ENCODE measurements around the gene COMTD1.
A peak's percentile ranks its signal among the peaks of the same experiment; 100 is the strongest.

Gene COMTD1

DNA sequence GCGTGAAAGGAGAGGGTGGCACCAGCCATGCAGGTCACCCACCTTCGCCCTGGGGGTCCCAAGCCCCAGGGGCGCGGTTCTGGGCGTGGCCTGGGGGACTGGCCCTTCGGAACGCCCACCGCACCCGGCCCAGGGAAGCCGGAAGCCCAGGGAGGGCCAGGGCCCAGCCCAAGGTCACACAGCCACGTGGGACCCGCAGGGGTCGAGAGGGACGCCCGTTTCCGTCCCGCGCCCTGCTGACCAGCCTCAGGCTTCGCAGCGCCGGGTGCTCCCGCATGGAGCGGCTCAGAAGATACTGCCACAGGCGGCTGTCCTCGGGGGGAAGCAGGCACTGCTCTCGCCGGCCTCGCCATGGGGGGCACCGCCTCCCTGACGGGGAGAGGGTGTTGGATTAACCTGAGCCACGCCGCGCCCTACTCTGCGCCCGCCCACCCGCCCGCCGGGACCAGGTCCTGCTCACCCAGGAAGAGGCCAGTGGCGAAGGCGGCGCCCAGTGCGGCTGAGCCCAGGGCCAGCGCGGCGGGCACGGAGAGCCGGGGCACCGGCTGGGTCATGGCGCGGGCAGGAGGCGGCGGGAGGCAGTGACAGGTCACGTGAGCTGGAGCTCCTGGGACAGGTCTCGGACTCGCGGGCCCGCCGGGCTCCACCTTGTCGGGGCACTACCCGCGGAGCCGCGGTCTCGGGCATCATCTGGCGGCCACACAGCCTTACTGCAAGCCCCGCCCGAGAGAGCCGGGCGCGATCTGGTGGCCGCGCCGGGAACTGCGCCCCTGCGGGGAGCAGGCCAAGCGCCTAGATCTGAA, at the start of gene COMTD1:
COMTD1 (minus strand) TSS at position 583 of the 803 bp plus-strand sequence; CDS start at position 554, 29 bp downstream.
- peaks cover 26% of the 10 kb centered on the region for H3K4me1 Mint-ChIP-seq (ENCODE audit: low read depth)
- no peaks in the 10 kb centered on the region for H3K9me3 Mint-ChIP-seq
- peak within 1 kb of the TSS; percentile 82 for H3K4me3 Mint-ChIP-seq
- peak; percentile 97 for DNase-seq
- peaks cover 34% of the 10 kb centered on the region for H3K36me3 Mint-ChIP-seq (ENCODE audit: low read depth)
- peak within 1 kb of the TSS; percentile 90 for H3K27ac Mint-ChIP-seq
- H3K27me3 Mint-ChIP-seq, result no peaks in the 10 kb centered on the region

DNA sequence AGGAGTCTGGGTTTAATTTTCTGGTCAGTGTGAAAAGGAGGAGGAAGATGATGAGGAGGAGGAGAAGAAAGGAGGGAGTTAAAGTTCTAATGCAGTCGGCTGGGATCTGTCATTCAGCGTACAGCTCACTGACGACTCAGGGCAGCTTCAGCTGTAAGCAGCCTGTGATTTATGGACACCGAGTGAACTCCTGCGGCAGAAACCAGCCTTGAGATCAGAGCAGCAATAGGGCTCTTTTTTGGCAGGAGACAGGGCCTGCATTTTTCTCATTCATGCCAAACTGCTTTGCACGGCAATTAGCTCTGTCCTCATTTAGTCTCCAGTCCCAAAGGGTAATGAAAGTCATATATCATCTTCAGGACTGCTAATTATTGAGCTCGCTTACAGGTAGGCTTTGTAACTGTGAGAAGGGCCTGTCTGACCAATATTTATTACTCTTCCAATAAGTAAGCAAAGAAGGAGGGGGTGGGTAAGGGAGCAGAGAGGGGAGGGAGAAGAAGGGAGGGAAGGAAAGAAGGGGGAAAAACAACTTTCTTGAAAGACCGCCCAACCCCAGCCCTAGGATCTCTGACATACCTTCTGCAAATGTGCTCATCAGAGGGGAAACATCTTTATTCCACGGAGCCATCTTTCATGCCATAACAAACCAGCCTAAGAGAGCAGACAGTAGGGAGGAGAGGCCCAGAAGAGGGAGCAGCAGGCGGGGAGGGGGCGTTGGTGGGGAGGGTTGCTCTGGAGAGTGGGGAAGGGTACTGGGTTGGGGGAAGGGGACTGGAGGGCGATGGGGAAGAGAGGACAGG, 48.1 kb upstream of the COMTD1 start:
- Mint-ChIP-seq H3K27me3 (peaks cover 41% of the 10 kb centered on the region), H3K4me1 (ENCODE audit: low read depth) (no peaks in the 10 kb centered on the region), H3K36me3 (ENCODE audit: low read depth) (no peaks in the 10 kb centered on the region), H3K9me3 (no peaks in the 10 kb centered on the region), H3K27ac (no peak overlapping the region), H3K4me3 (no peak overlapping the region)
- DNase-seq, result no peak

DNA sequence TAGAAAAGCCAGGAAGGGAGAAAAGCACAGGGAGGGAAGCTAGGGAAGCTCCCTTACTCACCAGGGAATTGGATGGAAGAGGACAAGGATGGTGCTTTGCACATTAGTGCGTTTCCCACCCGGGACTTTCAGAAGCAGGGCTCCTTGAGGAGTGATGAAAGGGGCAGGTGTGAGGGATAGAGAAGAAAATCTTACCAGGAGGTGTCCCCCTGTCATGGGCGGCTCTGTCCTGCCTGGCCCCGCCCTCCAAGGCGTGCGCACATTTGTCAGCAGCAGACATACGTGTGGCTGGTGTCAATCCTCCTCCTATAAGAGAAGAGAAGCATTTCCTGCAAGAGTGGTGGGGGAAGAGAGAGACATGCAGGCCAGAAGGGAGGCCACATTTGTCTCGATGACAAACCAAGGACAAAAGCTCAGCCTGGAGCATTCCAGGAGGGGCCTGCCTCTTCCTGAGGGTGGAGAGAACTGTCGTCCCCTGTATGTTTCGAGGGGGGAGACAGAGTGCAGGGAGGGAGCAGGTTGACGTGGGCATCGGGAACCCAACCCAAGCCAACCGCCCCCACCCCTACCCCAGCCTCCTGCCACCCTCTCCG, 47.4 kb upstream of the COMTD1 start:
- Mint-ChIP-seq H3K27me3 (peaks cover 42% of the 10 kb centered on the region), H3K4me3 (no peak overlapping the region), H3K36me3 (ENCODE audit: low read depth) (no peaks in the 10 kb centered on the region), H3K27ac (no peak overlapping the region), H3K4me1 (ENCODE audit: low read depth) (no peaks in the 10 kb centered on the region), H3K9me3 (no peaks in the 10 kb centered on the region)
- no peak for DNase-seq

DNA sequence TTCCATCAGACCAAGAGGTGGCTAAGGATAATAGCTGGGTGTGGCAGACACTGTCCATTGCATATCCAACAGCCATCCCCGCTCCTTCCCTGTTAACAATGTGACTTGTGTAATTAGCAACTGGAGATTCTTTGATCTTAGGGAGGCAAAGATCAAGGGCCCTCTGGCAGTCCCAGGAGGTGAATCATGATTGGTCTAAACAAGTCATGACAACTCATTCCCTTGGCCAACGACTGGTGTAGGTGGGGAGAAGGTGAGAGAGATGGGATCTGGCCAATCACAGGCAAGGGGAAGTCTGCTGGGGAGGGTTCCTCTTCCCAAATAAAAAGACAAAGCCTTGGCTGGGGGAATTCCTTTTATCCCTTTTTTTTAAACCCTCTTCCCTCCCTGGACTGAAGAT, 46.2 kb upstream of the COMTD1 start:
- Mint-ChIP-seq H3K4me1 (ENCODE audit: low read depth) (no peaks in the 10 kb centered on the region), H3K9me3 (no peaks in the 10 kb centered on the region), H3K4me3 (no peak overlapping the region), H3K27ac (no peak overlapping the region), H3K27me3 (peaks cover 34% of the 10 kb centered on the region), H3K36me3 (ENCODE audit: low read depth) (no peaks in the 10 kb centered on the region)
- no peak for DNase-seq

DNA sequence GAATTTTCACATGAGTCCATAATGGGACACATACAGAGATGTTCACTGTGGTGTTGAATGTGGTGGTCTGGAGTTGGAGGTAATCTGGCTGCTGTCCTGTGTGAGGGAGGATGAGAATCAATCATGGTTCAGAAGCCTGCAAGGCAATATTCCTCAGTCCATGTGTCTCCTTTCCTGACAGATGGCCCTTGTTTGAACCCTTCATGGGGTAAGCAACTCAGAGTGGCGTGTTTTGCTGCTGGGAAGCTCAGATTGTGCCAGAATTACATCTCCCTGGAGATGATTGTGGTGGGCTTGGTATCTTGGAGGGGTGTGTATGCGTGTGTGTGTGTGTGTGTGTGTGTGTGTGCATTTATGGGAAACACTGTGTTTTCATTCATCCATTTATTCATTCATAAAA, 44.5 kb upstream of the COMTD1 start:
- Mint-ChIP-seq H3K9me3 (no peaks in the 10 kb centered on the region), H3K27me3 (peaks cover 36% of the 10 kb centered on the region), H3K36me3 (ENCODE audit: low read depth) (no peaks in the 10 kb centered on the region), H3K4me3 (no peak overlapping the region), H3K4me1 (ENCODE audit: low read depth) (no peaks in the 10 kb centered on the region), H3K27ac (no peak overlapping the region)
- DNase-seq, result no peak

DNA sequence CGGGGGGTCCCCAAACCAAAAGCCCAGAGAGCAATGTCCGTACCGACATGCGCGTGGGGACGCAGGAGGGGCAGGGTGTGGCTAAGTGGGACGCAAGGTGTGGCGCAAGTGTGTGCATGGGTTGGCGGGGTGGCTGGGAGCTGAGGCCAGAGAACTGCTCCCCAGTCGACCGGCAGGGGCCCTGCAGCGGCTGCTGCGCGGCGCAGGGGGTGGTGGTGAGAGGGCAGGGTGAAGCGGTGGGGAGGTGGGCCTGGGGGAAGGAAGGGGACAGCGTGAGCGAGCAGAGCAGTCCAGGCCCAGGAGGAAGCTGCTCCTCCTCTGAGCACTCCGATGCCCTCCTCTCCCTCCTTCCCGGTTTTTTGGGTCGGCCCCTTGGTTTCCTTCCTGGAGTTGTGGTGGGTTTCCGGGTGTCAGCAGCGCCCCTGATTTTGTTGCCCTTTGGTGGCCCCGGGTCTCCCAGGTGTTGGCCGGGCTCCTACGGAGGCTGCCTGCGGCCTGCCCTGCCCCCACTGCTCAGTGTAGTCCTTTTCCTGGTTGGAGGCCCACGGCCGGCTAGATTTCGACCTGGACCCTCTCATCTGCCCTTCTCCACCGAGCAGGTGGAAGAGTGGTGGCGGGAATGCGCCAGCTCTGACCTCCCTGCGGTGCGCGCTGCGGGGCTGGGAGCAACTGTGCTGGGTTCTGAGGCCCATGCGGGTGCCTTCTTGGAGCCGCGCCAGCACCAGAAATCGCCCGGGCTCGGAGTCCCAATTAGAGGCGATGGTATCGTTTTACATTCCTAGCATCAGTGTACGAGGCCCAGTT, 40.5 kb upstream of the COMTD1 start:
- H3K27me3 Mint-ChIP-seq, result peaks cover 17% of the 10 kb centered on the region
- H3K36me3 Mint-ChIP-seq (ENCODE audit: low read depth), result no peaks in the 10 kb centered on the region
- no peak overlapping the region for H3K4me3 Mint-ChIP-seq
- H3K27ac Mint-ChIP-seq, result no peak overlapping the region
- no peaks in the 10 kb centered on the region for H3K4me1 Mint-ChIP-seq (ENCODE audit: low read depth)
- DNase-seq, result no peak
- H3K9me3 Mint-ChIP-seq, result no peaks in the 10 kb centered on the region

DNA sequence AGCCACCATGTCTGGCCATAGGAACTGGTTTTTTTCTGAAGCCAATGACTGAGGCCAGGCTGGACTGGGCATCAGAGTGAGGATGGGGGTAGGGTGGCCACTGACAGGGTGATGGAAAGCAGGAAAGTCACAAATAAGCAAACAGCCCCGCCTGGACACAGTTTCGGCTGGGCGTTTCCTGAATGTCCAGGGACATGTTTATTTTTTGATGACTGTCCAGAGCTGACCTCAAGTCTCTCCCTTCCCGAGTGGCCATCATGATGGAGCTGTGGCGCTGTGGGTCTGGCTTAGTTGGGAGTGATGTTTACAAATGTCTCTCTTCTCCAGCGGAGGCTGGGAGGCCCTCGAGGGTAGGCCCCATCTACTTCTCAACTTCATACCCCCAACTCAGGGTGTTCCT, 37.1 kb upstream of the COMTD1 start:
- H3K4me3 Mint-ChIP-seq, result no peak overlapping the region
- H3K36me3 Mint-ChIP-seq (ENCODE audit: low read depth), result no peaks in the 10 kb centered on the region
- no peaks in the 10 kb centered on the region for H3K4me1 Mint-ChIP-seq (ENCODE audit: low read depth)
- H3K27ac Mint-ChIP-seq, result no peak overlapping the region
- no peaks in the 10 kb centered on the region for H3K9me3 Mint-ChIP-seq
- peaks cover 5% of the 10 kb centered on the region for H3K27me3 Mint-ChIP-seq
- no peak for DNase-seq

DNA sequence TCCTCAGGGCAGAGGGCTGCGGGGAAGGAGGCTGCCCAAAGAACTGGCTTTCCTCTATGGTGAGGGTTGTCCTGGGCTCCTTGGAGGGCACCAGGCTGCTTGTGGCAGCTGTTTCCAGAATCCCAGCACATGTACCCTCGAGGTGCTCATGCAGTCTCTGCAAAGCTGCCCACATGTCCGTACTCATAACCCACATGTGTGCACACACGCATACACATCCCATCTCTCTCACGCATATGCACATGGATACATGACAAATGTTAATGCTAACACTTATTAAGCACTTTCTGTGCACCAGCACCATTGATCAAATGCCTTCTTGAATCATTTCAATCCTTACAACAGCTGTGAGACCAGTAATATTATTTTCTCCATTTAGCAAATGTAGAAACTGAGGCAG, 36.3 kb upstream of the COMTD1 start:
- Mint-ChIP-seq H3K4me3 (no peak overlapping the region), H3K36me3 (ENCODE audit: low read depth) (no peaks in the 10 kb centered on the region), H3K4me1 (ENCODE audit: low read depth) (no peaks in the 10 kb centered on the region), H3K9me3 (no peaks in the 10 kb centered on the region), H3K27ac (no peak overlapping the region), H3K27me3 (peaks cover 5% of the 10 kb centered on the region)
- no peak for DNase-seq

DNA sequence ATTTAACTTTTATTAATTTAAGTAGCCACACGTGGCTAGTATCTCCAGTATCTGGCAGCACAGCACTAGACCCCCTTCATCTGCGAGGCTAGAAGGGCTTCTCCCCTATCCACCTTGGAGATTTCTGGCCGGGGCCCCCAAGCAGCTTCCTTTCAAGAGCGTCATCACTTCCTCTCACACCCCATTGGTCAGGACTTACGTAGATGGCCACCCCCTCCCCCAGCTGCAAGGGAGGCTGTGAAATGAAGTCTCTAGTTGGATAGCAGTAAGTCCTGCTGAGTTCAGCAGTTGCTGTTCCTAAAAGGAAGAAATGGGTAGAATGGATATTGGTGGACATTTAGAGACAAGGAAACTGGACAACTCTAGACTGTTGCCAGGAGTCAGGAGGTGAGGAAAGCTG, 33.8 kb upstream of the COMTD1 start:
- no peaks in the 10 kb centered on the region for H3K36me3 Mint-ChIP-seq (ENCODE audit: low read depth)
- H3K27ac Mint-ChIP-seq, result no peak overlapping the region
- no peaks in the 10 kb centered on the region for H3K27me3 Mint-ChIP-seq
- no peaks in the 10 kb centered on the region for H3K9me3 Mint-ChIP-seq
- H3K4me1 Mint-ChIP-seq (ENCODE audit: low read depth), result no peaks in the 10 kb centered on the region
- DNase-seq, result no peak
- H3K4me3 Mint-ChIP-seq, result no peak overlapping the region

DNA sequence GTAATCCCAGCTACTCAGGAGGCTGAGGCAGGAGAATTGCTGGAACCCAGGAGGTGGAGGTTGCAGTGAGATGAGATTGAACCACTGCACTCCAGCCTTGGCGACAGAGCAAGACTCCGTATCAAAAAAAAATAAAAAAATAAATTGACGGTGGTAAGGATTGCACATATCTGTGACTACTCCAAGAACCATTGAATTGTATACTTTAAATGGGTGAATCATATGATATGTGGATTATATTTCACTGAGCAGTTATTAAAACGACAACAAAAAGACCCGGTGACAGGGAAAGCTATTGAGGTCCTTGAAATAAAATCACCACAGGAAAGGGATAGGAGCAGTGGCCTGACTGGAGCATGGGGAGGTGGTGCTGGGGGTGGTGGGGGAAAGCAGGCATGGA, 31.2 kb upstream of the COMTD1 start:
- no peak overlapping the region for H3K4me3 Mint-ChIP-seq

DNA sequence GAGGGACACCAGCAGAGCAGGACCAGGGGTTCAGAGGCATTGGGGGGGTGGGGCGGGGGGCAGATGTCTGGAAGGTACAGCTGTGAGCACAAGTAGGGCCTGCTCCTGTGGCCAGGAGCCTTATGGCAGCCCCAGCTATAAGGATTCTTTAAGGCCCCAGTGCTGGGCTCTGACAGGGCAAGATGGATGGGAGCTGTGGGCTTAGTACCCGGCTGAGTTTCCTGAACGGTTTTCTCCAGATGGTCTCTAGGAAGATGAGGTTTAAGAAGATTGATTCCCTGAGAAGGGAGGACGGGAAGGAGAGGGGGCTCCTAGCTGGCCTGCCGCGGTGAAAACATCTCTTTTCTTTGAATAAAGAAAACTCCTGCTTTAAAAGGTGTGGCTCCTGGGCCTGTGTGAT, 30.1 kb upstream of the COMTD1 start:
- no peak for DNase-seq
- Mint-ChIP-seq H3K27me3 (no peaks in the 10 kb centered on the region), H3K4me3 (no peak overlapping the region), H3K36me3 (ENCODE audit: low read depth) (no peaks in the 10 kb centered on the region), H3K4me1 (ENCODE audit: low read depth) (no peaks in the 10 kb centered on the region), H3K27ac (no peak overlapping the region), H3K9me3 (no peaks in the 10 kb centered on the region)

More for the DNA sequence above, 31.2 kb upstream of the COMTD1 start:
- no peak for DNase-seq
- H3K4me1 Mint-ChIP-seq (ENCODE audit: low read depth), result no peaks in the 10 kb centered on the region
- H3K9me3 Mint-ChIP-seq, result no peaks in the 10 kb centered on the region
- no peaks in the 10 kb centered on the region for H3K36me3 Mint-ChIP-seq (ENCODE audit: low read depth)
- no peak overlapping the region for H3K27ac Mint-ChIP-seq
- no peaks in the 10 kb centered on the region for H3K27me3 Mint-ChIP-seq

DNA sequence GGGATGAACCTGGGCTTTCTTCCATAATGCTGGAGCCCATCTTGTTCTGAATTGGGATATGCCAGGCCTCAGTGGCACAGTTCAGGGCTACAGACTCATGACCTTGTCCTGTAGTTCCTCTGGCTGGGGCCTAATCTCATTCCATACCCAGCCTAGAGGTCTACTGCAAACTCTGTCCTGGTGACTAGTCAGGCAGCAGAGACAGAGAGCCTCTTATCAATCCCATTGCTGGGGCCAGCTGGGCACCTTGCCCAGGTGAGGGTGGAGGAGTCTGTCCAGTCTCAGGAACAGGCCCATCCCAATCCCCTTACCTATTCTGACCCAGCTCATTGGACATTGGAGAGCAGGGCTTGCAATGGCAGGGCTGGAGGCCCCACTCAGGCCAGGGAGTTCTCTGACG, 28.0 kb upstream of the COMTD1 start:
- no peak overlapping the region for H3K4me3 Mint-ChIP-seq
- H3K36me3 Mint-ChIP-seq (ENCODE audit: low read depth), result no peaks in the 10 kb centered on the region
- H3K9me3 Mint-ChIP-seq, result peaks cover 6% of the 10 kb centered on the region
- no peak for DNase-seq
- no peak overlapping the region for H3K27ac Mint-ChIP-seq
- H3K27me3 Mint-ChIP-seq, result no peaks in the 10 kb centered on the region
- H3K4me1 Mint-ChIP-seq (ENCODE audit: low read depth), result no peaks in the 10 kb centered on the region

DNA sequence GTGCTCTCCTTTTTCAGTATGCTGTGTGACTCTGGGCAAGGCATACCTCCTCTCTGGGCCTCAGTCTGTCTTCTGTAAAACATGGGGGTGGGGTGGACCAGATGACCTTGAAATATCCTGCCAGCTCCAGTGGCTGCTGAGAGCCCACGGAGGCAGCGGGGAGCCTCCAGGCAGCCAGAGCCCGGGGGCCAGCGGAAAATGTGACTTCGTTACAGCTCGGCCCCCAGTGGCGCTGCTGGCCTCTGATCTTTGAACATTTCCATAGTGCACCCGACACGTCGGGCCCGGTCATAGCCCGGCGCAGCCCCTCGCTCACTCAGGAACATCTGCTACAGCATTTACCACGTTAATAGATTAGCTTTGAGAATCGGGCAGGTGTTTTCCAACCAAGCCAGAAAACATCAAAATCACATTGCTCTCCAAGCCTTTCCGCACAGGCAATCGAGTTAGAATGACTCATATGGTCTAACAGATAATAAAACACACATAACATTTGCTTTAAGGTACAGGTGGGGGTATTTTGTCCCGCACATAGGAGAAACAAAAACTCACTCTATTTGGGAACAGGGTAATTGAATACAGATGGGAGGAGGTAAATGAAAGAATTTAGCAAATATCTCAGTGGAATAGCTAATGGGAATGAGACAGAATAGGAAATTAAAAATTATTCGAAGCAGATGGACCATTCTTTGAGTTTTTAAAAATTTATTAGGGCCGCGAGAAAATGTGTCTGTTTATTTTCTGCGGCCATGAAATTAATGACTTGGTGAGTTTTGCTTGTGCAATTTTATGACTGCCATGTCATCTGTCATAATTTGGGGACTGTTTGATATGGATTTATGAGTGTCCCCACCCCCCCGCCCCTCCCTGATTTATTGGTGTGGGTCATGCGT, 26.3 kb upstream of the COMTD1 start:
- no peaks in the 10 kb centered on the region for H3K4me1 Mint-ChIP-seq (ENCODE audit: low read depth)
- H3K27me3 Mint-ChIP-seq, result no peaks in the 10 kb centered on the region
- H3K27ac Mint-ChIP-seq, result no peak overlapping the region
- H3K9me3 Mint-ChIP-seq, result peaks cover 6% of the 10 kb centered on the region
- DNase-seq, result no peak
- H3K4me3 Mint-ChIP-seq, result no peak overlapping the region
- H3K36me3 Mint-ChIP-seq (ENCODE audit: low read depth), result no peaks in the 10 kb centered on the region

Measured in activated T-cell treated with anti-CD3 and anti-CD28 coated beads, Interleukin-2, amount 50 U/mL, for 24 hours (primary cell).